ENCODE results near the gene ADAMTS19. TPM values are rescaled to one million over a fixed set of nuclear protein-coding genes. Genes with fewer than 3 reads are reported as not detected.

The ADAMTS19 gene
- total RNA-seq, 1 donor from 2014 or later: 33.7 TPM

DNA sequence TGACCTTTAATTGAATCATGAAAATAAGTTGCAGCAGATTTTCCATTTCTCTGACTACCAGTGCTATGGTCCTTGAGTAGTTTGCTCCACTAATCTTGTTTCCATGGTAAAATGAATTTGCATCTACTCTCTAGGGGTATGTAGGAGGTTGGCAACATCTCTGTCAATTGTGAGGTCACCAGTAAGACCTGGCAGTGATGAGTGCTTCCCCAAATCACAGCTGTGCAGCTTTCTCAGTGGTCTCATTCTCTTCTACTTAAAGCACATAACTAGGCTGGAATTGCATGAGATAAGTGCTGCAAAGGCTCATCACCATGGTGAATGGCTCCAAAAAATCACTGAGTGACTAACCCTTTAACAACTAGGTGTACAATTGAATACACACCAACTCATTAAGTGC lies 36.3 kb downstream of the ADAMTS19 start:
- DNase-seq (ENCODE audit: low spot score, unreplicated experiment): no peak
- Mint-ChIP-seq H3K4me3 (ENCODE audit: low read depth) (no peak overlapping the region), H3K4me1 (ENCODE audit: low read depth) (no peaks in the 10 kb centered on the region), H3K27ac (no peak overlapping the region), H3K27me3 (no peaks in the 10 kb centered on the region), H3K9me3 (ENCODE audit: low read depth) (no peaks in the 10 kb centered on the region), H3K36me3 (ENCODE audit: insufficient read depth) (peaks cover 1% of the 10 kb centered on the region)
- TF ChIP-seq, protein P1, sequence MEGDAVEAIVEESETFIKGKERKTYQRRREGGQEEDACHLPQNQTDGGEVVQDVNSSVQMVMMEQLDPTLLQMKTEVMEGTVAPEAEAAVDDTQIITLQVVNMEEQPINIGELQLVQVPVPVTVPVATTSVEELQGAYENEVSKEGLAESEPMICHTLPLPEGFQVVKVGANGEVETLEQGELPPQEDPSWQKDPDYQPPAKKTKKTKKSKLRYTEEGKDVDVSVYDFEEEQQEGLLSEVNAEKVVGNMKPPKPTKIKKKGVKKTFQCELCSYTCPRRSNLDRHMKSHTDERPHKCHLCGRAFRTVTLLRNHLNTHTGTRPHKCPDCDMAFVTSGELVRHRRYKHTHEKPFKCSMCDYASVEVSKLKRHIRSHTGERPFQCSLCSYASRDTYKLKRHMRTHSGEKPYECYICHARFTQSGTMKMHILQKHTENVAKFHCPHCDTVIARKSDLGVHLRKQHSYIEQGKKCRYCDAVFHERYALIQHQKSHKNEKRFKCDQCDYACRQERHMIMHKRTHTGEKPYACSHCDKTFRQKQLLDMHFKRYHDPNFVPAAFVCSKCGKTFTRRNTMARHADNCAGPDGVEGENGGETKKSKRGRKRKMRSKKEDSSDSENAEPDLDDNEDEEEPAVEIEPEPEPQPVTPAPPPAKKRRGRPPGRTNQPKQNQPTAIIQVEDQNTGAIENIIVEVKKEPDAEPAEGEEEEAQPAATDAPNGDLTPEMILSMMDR (IDR thresholded peaks at IDR 0.05; ENCODE audit: unreplicated experiment): no peak

GRCh38 chr5:129496864-129497595 lies 36.9 kb downstream of the ADAMTS19 start:
- TF ChIP-seq, protein P1 (IDR thresholded peaks at IDR 0.05; ENCODE audit: unreplicated experiment): no peak
- Mint-ChIP-seq H3K9me3 (ENCODE audit: low read depth) (no peaks in the 10 kb centered on the region), H3K4me3 (ENCODE audit: low read depth) (no peak overlapping the region), H3K27me3 (no peaks in the 10 kb centered on the region), H3K36me3 (ENCODE audit: insufficient read depth) (peaks cover 1% of the 10 kb centered on the region), H3K27ac (peak overlapping the region; percentile 7), H3K4me1 (ENCODE audit: low read depth) (no peaks in the 10 kb centered on the region)
- no peak for DNase-seq (ENCODE audit: low spot score, unreplicated experiment)

GRCh38 chr5:129499208-129499852 lies 39.2 kb downstream of the ADAMTS19 start:
- Mint-ChIP-seq H3K9me3 (ENCODE audit: low read depth) (no peaks in the 10 kb centered on the region), H3K36me3 (ENCODE audit: insufficient read depth) (peaks cover 1% of the 10 kb centered on the region), H3K27me3 (no peaks in the 10 kb centered on the region), H3K4me1 (ENCODE audit: low read depth) (no peaks in the 10 kb centered on the region), H3K4me3 (ENCODE audit: low read depth) (no peak overlapping the region), H3K27ac (no peak overlapping the region)
- no peak for DNase-seq (ENCODE audit: low spot score, unreplicated experiment)
- TF ChIP-seq, protein P1 (IDR thresholded peaks at IDR 0.05; ENCODE audit: unreplicated experiment): no peak

DNA sequence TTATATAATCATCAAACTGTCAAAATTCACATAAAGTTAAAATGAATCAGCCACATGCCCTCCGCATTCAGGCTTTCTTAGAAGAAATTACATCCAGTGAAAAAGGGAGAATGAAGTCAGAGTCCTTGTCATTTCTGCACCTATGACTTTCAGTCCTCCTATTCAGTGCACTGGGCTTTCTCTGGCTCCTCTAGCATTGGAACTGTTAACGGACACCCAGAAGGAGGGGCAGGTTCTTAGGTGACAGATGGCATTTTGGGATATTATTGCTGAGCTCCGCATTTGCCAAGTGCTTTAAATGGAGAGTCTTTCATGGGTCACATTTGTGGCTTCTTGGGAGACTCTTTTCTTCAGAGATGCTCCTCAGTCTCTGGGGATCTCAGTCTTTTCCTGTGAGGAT lies 40.0 kb downstream of the ADAMTS19 start:
- no peak overlapping the region for H3K27ac Mint-ChIP-seq
- no peaks in the 10 kb centered on the region for H3K36me3 Mint-ChIP-seq (ENCODE audit: insufficient read depth)
- no peak for DNase-seq (ENCODE audit: low spot score, unreplicated experiment)
- no peak overlapping the region for H3K4me3 Mint-ChIP-seq (ENCODE audit: low read depth)
- H3K4me1 Mint-ChIP-seq (ENCODE audit: low read depth): no peaks in the 10 kb centered on the region
- no peaks in the 10 kb centered on the region for H3K27me3 Mint-ChIP-seq
- TF ChIP-seq, protein P1 (IDR thresholded peaks at IDR 0.05; ENCODE audit: unreplicated experiment): no peak
- no peaks in the 10 kb centered on the region for H3K9me3 Mint-ChIP-seq (ENCODE audit: low read depth)

- TF ChIP-seq, protein P1 (IDR thresholded peaks at IDR 0.05; ENCODE audit: unreplicated experiment): no peak
- Mint-ChIP-seq H3K9me3 (ENCODE audit: low read depth) (no peaks in the 10 kb centered on the region), H3K36me3 (ENCODE audit: insufficient read depth) (no peaks in the 10 kb centered on the region), H3K27me3 (no peaks in the 10 kb centered on the region), H3K27ac (no peak overlapping the region), H3K4me3 (ENCODE audit: low read depth) (no peak overlapping the region), H3K4me1 (ENCODE audit: low read depth) (no peaks in the 10 kb centered on the region)
- DNase-seq (ENCODE audit: low spot score, unreplicated experiment): no peak
These were observed 46.0 kb downstream of the ADAMTS19 start for GRCh38 chr5:129506086-129506485.

Data from progenitor cell of endocrine pancreas (in vitro differentiated cells).